ENCODE results near the gene HEATR5B.

HEATR5B gene

DNA sequence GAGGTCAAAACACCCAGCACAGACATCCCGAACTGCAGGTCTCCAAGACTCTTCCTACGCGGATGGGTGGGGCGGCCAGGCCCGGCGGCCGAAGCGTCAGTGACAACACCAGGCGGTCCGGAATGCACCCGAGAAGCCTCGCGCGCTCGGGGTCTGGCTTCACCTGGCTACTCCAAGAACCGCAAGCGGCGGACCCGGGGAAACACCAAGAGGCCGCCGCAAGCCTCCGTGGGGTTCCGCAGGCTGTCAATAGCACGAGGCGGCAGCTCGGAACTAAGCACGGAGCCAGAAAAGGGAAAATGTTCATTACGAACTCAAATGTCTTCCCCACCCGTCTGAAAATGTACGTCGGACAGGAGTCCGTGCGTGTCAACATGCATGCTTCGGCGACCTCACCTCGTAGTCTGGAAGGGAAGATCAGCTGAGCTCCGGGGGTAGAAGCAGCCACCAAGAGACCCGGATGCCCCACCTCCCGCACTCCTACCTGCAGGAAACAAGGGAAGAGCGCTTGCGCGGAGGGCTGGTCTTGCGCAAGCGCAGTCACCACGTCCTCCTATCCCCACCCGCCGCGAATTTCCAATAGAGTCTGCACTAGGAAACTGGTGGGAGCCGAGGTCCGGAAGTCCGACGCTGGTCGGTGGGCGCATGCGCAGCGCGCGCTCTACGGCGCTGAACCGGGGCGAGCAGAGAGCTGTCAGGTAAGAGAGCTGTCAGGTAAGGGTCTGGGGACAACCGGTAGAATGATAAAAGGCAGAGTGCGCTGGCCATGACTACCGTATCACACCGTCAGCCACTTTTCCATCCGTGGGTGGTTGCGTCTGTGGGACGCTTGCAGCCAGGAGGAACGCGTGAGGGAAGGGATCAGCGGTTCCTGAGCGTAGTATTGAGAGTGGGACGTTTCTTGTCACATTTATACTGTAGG lies at the start of gene HEATR5B, which contains the start of gene GPATCH11:
Gene HEATR5B, minus strand, starts transcription at position 500 of the 922 bp plus-strand sequence. CDS start 958 bp downstream, outside the sequence.
Gene GPATCH11, plus strand, starts transcription at position 646 of the 922 bp plus-strand sequence. CDS start 3,864 bp downstream, outside the sequence.
- H3K36me3 Mint-ChIP-seq (ENCODE audit: low read depth), result peaks cover 29% of the 10 kb centered on the region
- no peak within 1 kb of the TSS for H3K4me3 Mint-ChIP-seq
- H3K4me1 Mint-ChIP-seq (ENCODE audit: low read depth), result peaks cover 37% of the 10 kb centered on the region

GRCh38 chr2:37132914-37133313 lies 48.7 kb upstream of the HEATR5B start:
- Mint-ChIP-seq H3K4me3 (no peak overlapping the region), H3K36me3 (ENCODE audit: low read depth) (peaks cover 54% of the 10 kb centered on the region), H3K4me1 (ENCODE audit: low read depth) (peaks cover 6% of the 10 kb centered on the region), H3K9me3 (no peaks in the 10 kb centered on the region), H3K27me3 (ENCODE audit: low read depth) (no peaks in the 10 kb centered on the region), H3K27ac (no peak overlapping the region)

More for the DNA sequence above, at the start of gene HEATR5B, which contains the start of gene GPATCH11:
- no peak within 1 kb of the TSS for H3K27ac Mint-ChIP-seq
- H3K9me3 Mint-ChIP-seq, result no peaks in the 10 kb centered on the region
- no peaks in the 10 kb centered on the region for H3K27me3 Mint-ChIP-seq (ENCODE audit: low read depth)

DNA sequence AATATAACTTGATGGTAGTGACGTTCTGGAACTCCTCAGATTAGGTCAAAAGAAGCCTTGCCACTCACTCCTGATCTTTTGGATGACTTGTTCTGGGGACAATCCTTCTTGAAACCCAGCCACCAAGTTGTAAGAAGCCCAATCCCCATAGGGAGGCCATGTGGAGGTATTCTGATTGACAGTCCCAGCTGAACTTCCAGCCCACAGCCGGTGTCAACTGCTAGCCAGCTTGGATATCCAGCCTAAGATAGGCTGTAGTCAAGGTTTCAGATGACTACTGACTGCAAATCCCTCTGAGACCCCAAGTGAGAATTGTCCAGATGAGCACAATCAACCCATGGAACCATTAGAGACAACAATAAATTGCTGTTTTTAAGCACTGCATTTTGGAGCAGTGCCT lies 41.2 kb upstream of the HEATR5B start:
- Mint-ChIP-seq H3K36me3 (ENCODE audit: low read depth) (peaks cover 56% of the 10 kb centered on the region), H3K27me3 (ENCODE audit: low read depth) (no peaks in the 10 kb centered on the region), H3K4me1 (ENCODE audit: low read depth) (peaks cover 7% of the 10 kb centered on the region), H3K27ac (no peak overlapping the region), H3K4me3 (no peak overlapping the region), H3K9me3 (no peaks in the 10 kb centered on the region)

- Mint-ChIP-seq H3K9me3 (no peaks in the 10 kb centered on the region), H3K4me1 (ENCODE audit: low read depth) (peaks cover 9% of the 10 kb centered on the region), H3K36me3 (ENCODE audit: low read depth) (peaks cover 37% of the 10 kb centered on the region), H3K27ac (no peak overlapping the region), H3K27me3 (ENCODE audit: low read depth) (no peaks in the 10 kb centered on the region), H3K4me3 (no peak overlapping the region)
Observed at GRCh38 chr2:37119157-37119556, 35.0 kb upstream of the HEATR5B start.

GRCh38 chr2:37117566-37117965 lies 33.4 kb upstream of the HEATR5B start:
- Mint-ChIP-seq H3K9me3 (no peaks in the 10 kb centered on the region), H3K4me1 (ENCODE audit: low read depth) (peaks cover 9% of the 10 kb centered on the region)

GRCh38 chr2:37111958-37112357 lies 27.8 kb upstream of the HEATR5B start:
- H3K4me3 Mint-ChIP-seq, result no peak overlapping the region
- peaks cover 47% of the 10 kb centered on the region for H3K36me3 Mint-ChIP-seq (ENCODE audit: low read depth)
- no peaks in the 10 kb centered on the region for H3K27me3 Mint-ChIP-seq (ENCODE audit: low read depth)
- H3K4me1 Mint-ChIP-seq (ENCODE audit: low read depth), result peaks cover 6% of the 10 kb centered on the region
- no peaks in the 10 kb centered on the region for H3K9me3 Mint-ChIP-seq
- H3K27ac Mint-ChIP-seq, result no peak overlapping the region

More at GRCh38 chr2:37117566-37117965, 33.4 kb upstream of the HEATR5B start:
- H3K36me3 Mint-ChIP-seq (ENCODE audit: low read depth), result peaks cover 36% of the 10 kb centered on the region
- H3K27me3 Mint-ChIP-seq (ENCODE audit: low read depth), result no peaks in the 10 kb centered on the region
- H3K4me3 Mint-ChIP-seq, result no peak overlapping the region
- H3K27ac Mint-ChIP-seq, result no peak overlapping the region

DNA sequence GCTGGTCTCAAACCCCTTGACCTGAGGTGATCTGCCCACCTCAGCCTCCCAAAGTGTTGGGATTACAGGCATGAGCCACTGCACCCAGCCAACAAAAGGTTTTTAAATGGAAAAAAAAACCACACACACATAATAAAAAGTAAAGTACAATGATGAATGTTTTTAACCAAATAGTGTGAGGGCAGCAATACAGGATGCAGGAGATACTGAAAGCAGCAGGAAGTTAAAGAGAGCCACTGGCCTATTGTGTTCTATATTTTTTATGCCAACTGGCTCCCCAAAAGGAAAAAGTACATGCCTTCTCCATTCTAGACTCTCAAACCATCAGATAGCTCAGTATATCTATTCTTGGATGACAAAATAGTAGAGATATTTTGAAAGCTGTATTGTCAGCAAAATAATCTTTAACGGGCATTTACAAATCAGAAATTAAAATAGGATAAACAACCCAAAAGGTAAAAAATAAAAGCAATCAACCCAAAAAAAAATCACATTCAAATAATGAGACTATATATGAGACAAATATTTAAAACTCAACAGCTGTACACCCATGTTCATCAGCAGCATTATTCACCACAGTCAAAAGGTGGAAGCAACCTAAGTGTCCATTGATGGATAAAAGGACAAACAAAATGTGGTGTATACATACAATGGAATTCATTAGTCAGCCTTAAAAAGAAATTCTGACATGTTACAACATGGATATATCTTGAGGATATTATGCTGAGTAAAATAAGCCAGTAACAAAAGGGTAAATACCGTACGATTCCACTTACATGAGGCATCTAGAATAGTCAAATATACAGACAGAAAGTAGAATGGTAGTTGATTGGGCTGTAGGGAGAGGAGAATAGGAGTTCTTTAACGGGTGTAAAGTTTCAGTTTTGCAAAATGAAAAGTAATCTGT lies 26.4 kb upstream of the HEATR5B start:
- no peak overlapping the region for H3K27ac Mint-ChIP-seq
- H3K4me3 Mint-ChIP-seq, result no peak overlapping the region
- H3K4me1 Mint-ChIP-seq (ENCODE audit: low read depth), result peaks cover 3% of the 10 kb centered on the region
- no peaks in the 10 kb centered on the region for H3K27me3 Mint-ChIP-seq (ENCODE audit: low read depth)
- peaks cover 47% of the 10 kb centered on the region for H3K36me3 Mint-ChIP-seq (ENCODE audit: low read depth)
- no peaks in the 10 kb centered on the region for H3K9me3 Mint-ChIP-seq

- H3K27ac Mint-ChIP-seq, result no peak overlapping the region
- no peaks in the 10 kb centered on the region for H3K27me3 Mint-ChIP-seq (ENCODE audit: low read depth)
- H3K9me3 Mint-ChIP-seq, result no peaks in the 10 kb centered on the region
- H3K4me1 Mint-ChIP-seq (ENCODE audit: low read depth), result peaks cover 3% of the 10 kb centered on the region
- H3K36me3 Mint-ChIP-seq (ENCODE audit: low read depth), result peaks cover 55% of the 10 kb centered on the region
- no peak overlapping the region for H3K4me3 Mint-ChIP-seq
Observed at GRCh38 chr2:37109523-37109922, 25.4 kb upstream of the HEATR5B start.

GRCh38 chr2:37105150-37105549 lies 21.0 kb upstream of the HEATR5B start:
- H3K27ac Mint-ChIP-seq, result peak overlapping the region; percentile 20

GRCh38 chr2:37104178-37104577 lies 20.0 kb upstream of the HEATR5B start:
- peaks cover 61% of the 10 kb centered on the region for H3K36me3 Mint-ChIP-seq (ENCODE audit: low read depth)
- no peaks in the 10 kb centered on the region for H3K9me3 Mint-ChIP-seq
- H3K4me1 Mint-ChIP-seq (ENCODE audit: low read depth), result peaks cover 4% of the 10 kb centered on the region
- H3K27ac Mint-ChIP-seq, result no peak overlapping the region
- no peak overlapping the region for H3K4me3 Mint-ChIP-seq
- no peaks in the 10 kb centered on the region for H3K27me3 Mint-ChIP-seq (ENCODE audit: low read depth)

More at GRCh38 chr2:37105150-37105549, 21.0 kb upstream of the HEATR5B start:
- Mint-ChIP-seq H3K36me3 (ENCODE audit: low read depth) (peaks cover 57% of the 10 kb centered on the region), H3K4me3 (no peak overlapping the region), H3K27me3 (ENCODE audit: low read depth) (no peaks in the 10 kb centered on the region), H3K9me3 (no peaks in the 10 kb centered on the region), H3K4me1 (ENCODE audit: low read depth) (peaks cover 2% of the 10 kb centered on the region)

- H3K9me3 Mint-ChIP-seq, result no peaks in the 10 kb centered on the region
Observed at GRCh38 chr2:37102588-37102987, 18.4 kb upstream of the HEATR5B start.

GRCh38 chr2:37100054-37100453 lies 15.9 kb upstream of the HEATR5B start:
- Mint-ChIP-seq H3K4me3 (no peak overlapping the region), H3K36me3 (ENCODE audit: low read depth) (peaks cover 39% of the 10 kb centered on the region), H3K4me1 (ENCODE audit: low read depth) (peaks cover 4% of the 10 kb centered on the region), H3K27me3 (ENCODE audit: low read depth) (no peaks in the 10 kb centered on the region), H3K27ac (no peak overlapping the region), H3K9me3 (no peaks in the 10 kb centered on the region)

More at GRCh38 chr2:37102588-37102987, 18.4 kb upstream of the HEATR5B start:
- H3K27me3 Mint-ChIP-seq (ENCODE audit: low read depth), result no peaks in the 10 kb centered on the region
- H3K4me3 Mint-ChIP-seq, result no peak overlapping the region
- H3K4me1 Mint-ChIP-seq (ENCODE audit: low read depth), result peaks cover 4% of the 10 kb centered on the region
- peaks cover 47% of the 10 kb centered on the region for H3K36me3 Mint-ChIP-seq (ENCODE audit: low read depth)
- H3K27ac Mint-ChIP-seq, result no peak overlapping the region

GRCh38 chr2:37098416-37099118 lies 14.4 kb upstream of the HEATR5B start:
- H3K4me3 Mint-ChIP-seq, result no peak overlapping the region
- no peaks in the 10 kb centered on the region for H3K27me3 Mint-ChIP-seq (ENCODE audit: low read depth)
- no peaks in the 10 kb centered on the region for H3K9me3 Mint-ChIP-seq
- peaks cover 31% of the 10 kb centered on the region for H3K36me3 Mint-ChIP-seq (ENCODE audit: low read depth)
- H3K4me1 Mint-ChIP-seq (ENCODE audit: low read depth), result peaks cover 4% of the 10 kb centered on the region
- H3K27ac Mint-ChIP-seq, result no peak overlapping the region

DNA sequence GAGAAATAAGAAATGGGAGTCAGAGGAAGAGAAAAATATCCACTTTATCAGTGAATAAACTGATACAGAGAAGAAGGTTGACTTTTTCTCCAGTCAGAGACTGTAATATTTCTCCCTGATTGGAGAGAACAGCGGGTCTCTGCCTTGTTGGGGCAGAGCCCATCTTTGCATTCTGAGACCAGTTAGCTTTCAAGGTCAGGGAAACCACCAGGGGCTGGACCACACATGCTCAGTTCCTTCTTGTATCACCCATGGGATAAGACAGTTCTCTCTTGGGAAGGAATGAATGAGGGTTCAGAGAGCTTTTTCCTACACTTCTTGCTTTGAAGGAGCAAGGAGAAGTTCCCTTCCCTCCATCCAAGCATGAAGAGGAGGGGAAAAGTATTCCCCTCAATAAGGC lies 12.4 kb upstream of the HEATR5B start:
- peaks cover 4% of the 10 kb centered on the region for H3K4me1 Mint-ChIP-seq (ENCODE audit: low read depth)
- H3K4me3 Mint-ChIP-seq, result no peak overlapping the region
- peaks cover 32% of the 10 kb centered on the region for H3K36me3 Mint-ChIP-seq (ENCODE audit: low read depth)
- H3K27me3 Mint-ChIP-seq (ENCODE audit: low read depth), result no peaks in the 10 kb centered on the region
- no peak overlapping the region for H3K27ac Mint-ChIP-seq
- H3K9me3 Mint-ChIP-seq, result no peaks in the 10 kb centered on the region

All from T-helper 1 cell treated with Interleukin-12 subunit alpha and Interleukin-12 subunit beta and Interleukin-4 antibody, amounts not matched to agents 30 μg/mL and 1 μg/mL, for 36 hours (primary cell).